GM23338 (cell line): ENCODE data around the gene TP73. TPM values are rescaled to one million over a fixed set of nuclear protein-coding genes. Genes with fewer than 3 reads are reported as not detected.

Source experiments
- ATAC-seq: fragments of 200-7000 bp; cut with Tn5 transposase; 3 replicates; pipeline ENCODE4 v1.9.1; 2020
- DNase-seq: peaks from one replicate; pipeline ENCODE4 v3.0.0-alpha.2; 2015; ENCODE audit warnings: low spot score
- H2AFZ ChIP-seq: fragments of 200-600 bp; sonication (generic); 2 replicates; pipeline ENCODE4 v1.8.0; 2016; ENCODE audit warnings: antibody characterized with exemption, mild to moderate bottlenecking, moderate library complexity
- H3F3A ChIP-seq: fragments of 200-600 bp; sonication (generic); replicated peaks from 2 replicates; pipeline ENCODE4 v1.8.0; 2017; ENCODE audit warnings: antibody characterized with exemption, mixed run types, low read depth
- H3K27ac ChIP-seq: fragments of 200-600 bp; sonication (generic); 2 replicates; pipeline ENCODE4 v1.6.1; 2016; ENCODE audit warnings: low read depth
- H3K27me3 ChIP-seq: fragments of 200-600 bp; sonication (generic); 2 replicates; pipeline ENCODE4 v1.8.0; 2016; ENCODE audit warnings: mild to moderate bottlenecking, mixed run types, moderate library complexity; ENCODE audit not compliant: insufficient read depth
- H3K36me3 ChIP-seq: fragments of 200-600 bp; sonication (generic); 2 replicates; pipeline ENCODE4 v1.8.0; 2016; ENCODE audit warnings: mild to moderate bottlenecking; ENCODE audit not compliant: insufficient read depth
- H3K4me1 ChIP-seq: fragments of 200-600 bp; sonication (generic); 2 replicates; pipeline ENCODE4 v1.8.0; 2016; ENCODE audit warnings: mild to moderate bottlenecking, moderate library complexity; ENCODE audit not compliant: insufficient read depth
- H3K4me2 ChIP-seq: fragments of 200-600 bp; sonication (generic); 2 replicates; pipeline ENCODE4 v1.7.1; 2017; ENCODE audit warnings: mixed run types
- H3K4me3 ChIP-seq: fragments of 200-600 bp; sonication (generic); 2 replicates; pipeline ENCODE4 v1.6.1; 2016; ENCODE audit warnings: mixed run types
- H3K79me2 ChIP-seq: fragments of 200-600 bp; sonication (generic); replicated peaks from 2 replicates; pipeline ENCODE4 v1.8.0; 2017; ENCODE audit warnings: mild to moderate bottlenecking; ENCODE audit not compliant: insufficient read depth
- H3K9me2 ChIP-seq: fragments of 200-600 bp; sonication (generic); 2 replicates; pipeline ENCODE4 v1.8.0; 2017; ENCODE audit not compliant: insufficient read depth
- H4K20me1 ChIP-seq: fragments of 200-600 bp; sonication (generic); replicated peaks from 2 replicates; pipeline ENCODE4 v1.8.0; 2017; ENCODE audit warnings: mild to moderate bottlenecking; ENCODE audit not compliant: insufficient read depth
- H3K27ac Mint-ChIP-seq: 2 replicates; pipeline ENCODE4 v1.8.0; 2020; ENCODE audit warnings: inconsistent platforms, mild to moderate bottlenecking, moderate library complexity, mixed read lengths
- H3K27me3 Mint-ChIP-seq: 3 replicates; pipeline ENCODE4 v1.8.0; 2022; ENCODE audit warnings: low read depth, mild to moderate bottlenecking, moderate library complexity, mixed read lengths, inconsistent platforms; ENCODE audit not compliant: insufficient read depth, poor library complexity
- H3K36me3 Mint-ChIP-seq: 3 replicates; pipeline ENCODE4 v1.8.0; 2021; ENCODE audit warnings: low read depth, mild to moderate bottlenecking, inconsistent platforms, moderate library complexity, mixed read lengths
- H3K4me1 Mint-ChIP-seq: 3 replicates; pipeline ENCODE4 v1.8.0; 2020; ENCODE audit warnings: mild to moderate bottlenecking, inconsistent platforms, mixed read lengths
- H3K4me3 Mint-ChIP-seq: 3 replicates; pipeline ENCODE4 v1.8.0; 2021; ENCODE audit warnings: moderate library complexity, mild to moderate bottlenecking, inconsistent platforms, mixed read lengths
- H3K9me3 Mint-ChIP-seq: 3 replicates; pipeline ENCODE4 v1.8.0; 2020; ENCODE audit warnings: moderate library complexity, mild to moderate bottlenecking, inconsistent platforms, mixed read lengths
- CREB1 ChIP-seq: fragments of 250-450 bp; sonication (Bioruptor Pico); IDR thresholded peaks from 2 replicates; pipeline ENCODE4 v1.5.0; 2020; ENCODE audit warnings: low read depth, mild to moderate bottlenecking, moderate library complexity
- EZH2 ChIP-seq: fragments of 200-600 bp; sonication (generic); IDR thresholded peaks from one replicate; pipeline ENCODE4 v1.8.0; 2017; ENCODE audit warnings: antibody characterized with exemption, mild to moderate bottlenecking, low read depth; ENCODE audit not compliant: unreplicated experiment
- JUNB ChIP-seq: IDR thresholded peaks from one replicate; pipeline ENCODE4 v1.6.1; 2016; ENCODE audit warnings: antibody characterized with exemption; ENCODE audit not compliant: unreplicated experiment
- NANOG ChIP-seq: IDR thresholded peaks from 2 replicates; pipeline ENCODE4 v1.6.1; 2016; ENCODE audit warnings: antibody characterized with exemption, borderline replicate concordance
- STAT1 ChIP-seq: IDR thresholded peaks from one replicate; pipeline ENCODE4 v1.6.1; 2016; ENCODE audit warnings: antibody characterized with exemption; ENCODE audit not compliant: unreplicated experiment
- ZNF114 ChIP-seq: fragments of 250-450 bp; sonication (Bioruptor Pico); IDR thresholded peaks from 2 replicates; pipeline ENCODE4 v1.5.0; 2020; ENCODE audit warnings: mild to moderate bottlenecking, moderate library complexity
- ZNF331 ChIP-seq: fragments of 250-450 bp; sonication (Bioruptor Pico); IDR thresholded peaks from 2 replicates; pipeline ENCODE4 v1.5.0; 2020; ENCODE audit warnings: low read depth, mild to moderate bottlenecking, moderate library complexity
- polyA plus RNA-seq: library from polyadenylated mRNA; unstranded; fragments of >200 nt; fragmentation: Nextera tagmentation; extraction: Ambion mirVana; gene quantifications from 2 replicates; pipeline ENCODE4 v1.2.1, GENCODE V29; 2016
- total RNA-seq: library from RNA; depleted of rRNA; stranded (reverse); fragments of >200 nt; shearing (Covaris generic); gene quantifications from 2 replicates; pipeline ENCODE4 v1.2.3, GENCODE V29; 2014
- TF ChIP-seq, protein P1 (sequence below): IDR thresholded peaks from 2 replicates; pipeline ENCODE4 v1.6.1; 2016; ENCODE audit warnings: antibody characterized with exemption
- TF ChIP-seq, protein P2 (sequence below): fragments of 250-450 bp; sonication (Bioruptor Pico); IDR thresholded peaks from 2 replicates; pipeline ENCODE4 v1.5.0; 2020; ENCODE audit warnings: mild to moderate bottlenecking, moderate library complexity

Gene TP73
- total and polyA plus RNA-seq, 2 experiments from 2014 or later: 1.4 to 3.4 TPM

DNA sequence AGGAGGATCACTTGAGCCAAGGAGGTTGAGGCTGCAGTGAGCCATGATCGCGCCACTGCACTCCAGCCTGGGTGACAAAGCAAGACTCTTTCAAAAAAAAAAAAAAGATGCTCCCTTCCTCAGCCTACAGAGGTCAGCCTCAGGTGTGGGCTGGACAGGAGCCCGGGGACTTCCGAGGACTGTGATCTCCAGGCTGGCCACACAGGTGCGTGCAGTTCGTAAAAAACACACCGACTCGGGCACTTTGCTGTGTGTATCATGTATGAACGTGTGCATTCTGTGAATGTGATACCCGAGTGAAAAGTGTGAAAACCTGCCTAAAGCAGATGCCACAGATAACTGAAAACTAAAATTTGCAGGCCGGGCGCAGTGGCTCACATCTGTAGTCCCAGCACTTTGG lies 91.5 kb downstream of the TP73 start:
- DNase-seq (no peak), ATAC-seq (no peak)
- Mint-ChIP-seq H3K9me3 (no peaks in the 10 kb centered on the region), H3K4me1 (peaks cover 28% of the 10 kb centered on the region), H3K27me3 (peaks cover 15% of the 10 kb centered on the region), H3K4me3 (no peak overlapping the region), H3K27ac (no peak overlapping the region), H3K36me3 (peaks cover 40% of the 10 kb centered on the region)
- no peak overlapping the region for H2AFZ ChIP-seq
- H3K79me2 ChIP-seq: peaks cover 34% of the 10 kb centered on the region
- 0 out of 2 replicates have a peak overlapping the region, but pooled peaks have one; percentile 14 for H3K4me2 ChIP-seq
- H3K4me1 ChIP-seq: peaks cover 13% of the 10 kb centered on the region; the same call in 1 of the 2 replicates
- TF ChIP-seq, protein P1, sequence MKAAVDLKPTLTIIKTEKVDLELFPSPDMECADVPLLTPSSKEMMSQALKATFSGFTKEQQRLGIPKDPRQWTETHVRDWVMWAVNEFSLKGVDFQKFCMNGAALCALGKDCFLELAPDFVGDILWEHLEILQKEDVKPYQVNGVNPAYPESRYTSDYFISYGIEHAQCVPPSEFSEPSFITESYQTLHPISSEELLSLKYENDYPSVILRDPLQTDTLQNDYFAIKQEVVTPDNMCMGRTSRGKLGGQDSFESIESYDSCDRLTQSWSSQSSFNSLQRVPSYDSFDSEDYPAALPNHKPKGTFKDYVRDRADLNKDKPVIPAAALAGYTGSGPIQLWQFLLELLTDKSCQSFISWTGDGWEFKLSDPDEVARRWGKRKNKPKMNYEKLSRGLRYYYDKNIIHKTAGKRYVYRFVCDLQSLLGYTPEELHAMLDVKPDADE: no peak
- TF ChIP-seq CREB1 (CRISPR knock-in tag) (no peak), STAT1 (no peak), NANOG (no peak), EZH2 (no peak), ZNF331 (CRISPR knock-in tag) (no peak), JUNB (no peak), ZNF114 (no peak)
- TF ChIP-seq, protein P2, sequence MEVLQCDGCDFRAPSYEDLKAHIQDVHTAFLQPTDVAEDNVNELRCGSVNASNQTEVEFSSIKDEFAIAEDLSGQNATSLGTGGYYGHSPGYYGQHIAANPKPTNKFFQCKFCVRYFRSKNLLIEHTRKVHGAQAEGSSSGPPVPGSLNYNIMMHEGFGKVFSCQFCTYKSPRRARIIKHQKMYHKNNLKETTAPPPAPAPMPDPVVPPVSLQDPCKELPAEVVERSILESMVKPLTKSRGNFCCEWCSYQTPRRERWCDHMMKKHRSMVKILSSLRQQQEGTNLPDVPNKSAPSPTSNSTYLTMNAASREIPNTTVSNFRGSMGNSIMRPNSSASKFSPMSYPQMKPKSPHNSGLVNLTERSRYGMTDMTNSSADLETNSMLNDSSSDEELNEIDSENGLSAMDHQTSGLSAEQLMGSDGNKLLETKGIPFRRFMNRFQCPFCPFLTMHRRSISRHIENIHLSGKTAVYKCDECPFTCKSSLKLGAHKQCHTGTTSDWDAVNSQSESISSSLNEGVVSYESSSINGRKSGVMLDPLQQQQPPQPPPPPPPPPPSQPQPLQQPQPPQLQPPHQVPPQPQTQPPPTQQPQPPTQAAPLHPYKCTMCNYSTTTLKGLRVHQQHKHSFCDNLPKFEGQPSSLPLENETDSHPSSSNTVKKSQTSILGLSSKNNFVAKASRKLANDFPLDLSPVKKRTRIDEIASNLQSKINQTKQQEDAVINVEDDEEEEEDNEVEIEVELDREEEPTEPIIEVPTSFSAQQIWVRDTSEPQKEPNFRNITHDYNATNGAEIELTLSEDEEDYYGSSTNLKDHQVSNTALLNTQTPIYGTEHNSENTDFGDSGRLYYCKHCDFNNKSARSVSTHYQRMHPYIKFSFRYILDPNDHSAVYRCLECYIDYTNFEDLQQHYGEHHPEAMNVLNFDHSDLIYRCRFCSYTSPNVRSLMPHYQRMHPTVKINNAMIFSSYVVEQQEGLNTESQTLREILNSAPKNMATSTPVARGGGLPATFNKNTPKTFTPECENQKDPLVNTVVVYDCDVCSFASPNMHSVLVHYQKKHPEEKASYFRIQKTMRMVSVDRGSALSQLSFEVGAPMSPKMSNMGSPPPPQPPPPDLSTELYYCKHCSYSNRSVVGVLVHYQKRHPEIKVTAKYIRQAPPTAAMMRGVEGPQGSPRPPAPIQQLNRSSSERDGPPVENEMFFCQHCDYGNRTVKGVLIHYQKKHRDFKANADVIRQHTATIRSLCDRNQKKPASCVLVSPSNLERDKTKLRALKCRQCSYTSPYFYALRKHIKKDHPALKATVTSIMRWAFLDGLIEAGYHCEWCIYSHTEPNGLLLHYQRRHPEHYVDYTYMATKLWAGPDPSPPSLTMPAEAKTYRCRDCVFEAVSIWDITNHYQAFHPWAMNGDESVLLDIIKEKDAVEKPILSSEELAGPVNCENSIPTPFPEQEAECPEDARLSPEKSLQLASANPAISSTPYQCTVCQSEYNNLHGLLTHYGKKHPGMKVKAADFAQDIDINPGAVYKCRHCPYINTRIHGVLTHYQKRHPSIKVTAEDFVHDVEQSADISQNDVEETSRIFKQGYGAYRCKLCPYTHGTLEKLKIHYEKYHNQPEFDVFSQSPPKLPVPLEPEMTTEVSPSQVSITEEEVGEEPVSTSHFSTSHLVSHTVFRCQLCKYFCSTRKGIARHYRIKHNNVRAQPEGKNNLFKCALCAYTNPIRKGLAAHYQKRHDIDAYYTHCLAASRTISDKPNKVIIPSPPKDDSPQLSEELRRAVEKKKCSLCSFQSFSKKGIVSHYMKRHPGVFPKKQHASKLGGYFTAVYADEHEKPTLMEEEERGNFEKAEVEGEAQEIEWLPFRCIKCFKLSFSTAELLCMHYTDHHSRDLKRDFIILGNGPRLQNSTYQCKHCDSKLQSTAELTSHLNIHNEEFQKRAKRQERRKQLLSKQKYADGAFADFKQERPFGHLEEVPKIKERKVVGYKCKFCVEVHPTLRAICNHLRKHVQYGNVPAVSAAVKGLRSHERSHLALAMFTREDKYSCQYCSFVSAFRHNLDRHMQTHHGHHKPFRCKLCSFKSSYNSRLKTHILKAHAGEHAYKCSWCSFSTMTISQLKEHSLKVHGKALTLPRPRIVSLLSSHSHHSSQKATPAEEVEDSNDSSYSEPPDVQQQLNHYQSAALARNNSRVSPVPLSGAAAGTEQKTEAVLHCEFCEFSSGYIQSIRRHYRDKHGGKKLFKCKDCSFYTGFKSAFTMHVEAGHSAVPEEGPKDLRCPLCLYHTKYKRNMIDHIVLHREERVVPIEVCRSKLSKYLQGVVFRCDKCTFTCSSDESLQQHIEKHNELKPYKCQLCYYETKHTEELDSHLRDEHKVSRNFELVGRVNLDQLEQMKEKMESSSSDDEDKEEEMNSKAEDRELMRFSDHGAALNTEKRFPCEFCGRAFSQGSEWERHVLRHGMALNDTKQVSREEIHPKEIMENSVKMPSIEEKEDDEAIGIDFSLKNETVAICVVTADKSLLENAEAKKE (CRISPR knock-in tag): no peak
- H4K20me1 ChIP-seq: peaks cover 12% of the 10 kb centered on the region
- no peak overlapping the region for H3K4me3 ChIP-seq
- no peaks in the 10 kb centered on the region for H3K9me2 ChIP-seq
- H3K27ac ChIP-seq: no peak overlapping the region; the same call in 1 of the 2 replicates
- no peaks in the 10 kb centered on the region for H3K36me3 ChIP-seq
- H3F3A ChIP-seq: 0 out of 2 replicates have a peak, but pooled peaks cover 8% of the 10 kb centered on the region
- H3K27me3 ChIP-seq: no peaks in the 10 kb centered on the region
